Heart left ventricle (tissue), 13 donors: ENCODE data around the gene ZSWIM8.

Source experiments
- POLR2A ChIP-seq, 2 donors: fragments of 450-650 bp; IDR thresholded peaks; one replicate each; pipeline ENCODE4 v1.6.1; 2017; ENCODE audit warnings: antibody characterized with exemption in 2 of 2, mild to moderate bottlenecking in 2 of 2, moderate library complexity in 2 of 2
- TF ChIP-seq, protein P1 (sequence below), 12 donors: fragments of 200-600 bp; sonication (generic) in 4 of 12; IDR thresholded peaks; one replicate each; pipeline versions ENCODE4 v1.5.0 to v1.8.0; 2018 to 2022; ENCODE audit warnings: antibody characterized with exemption in 12 of 12, mild to moderate bottlenecking in 5 of 12
- donor health status: ischemic (EF 13 %, LVEDD 7.1; RV severe dilation, severe dysfunction).
- donor health status: DM: no; HTN: yes; CAD: no.
- donor health status: DM: no; HTN: no; CAD: no.
- donor health status: ischemic (EF 25% LVEDD 6.9; RV normal size, moderate dysfunction).
- donor health status: ischemic (EF 25% LVEDD 5.7; RV mildly dilated, moderate dysfunction).
- donor health status: ischemic (EF 35%, LVEDD 5.7; RV mildly dilated, moderate dysfunction).
- donor health status: nonischemic (EF 11% LVEDD 7.7; RV severe dilation, severe dysfunction).
- donor health status: DM: yes; HTN: yes; CAD: no.
- donor health status: PGD.
- donor health status: ischemic (EF 29% LVEDD 5.4; RV normal size, mild dysfunction).
- donor health status: nonischemic (EF 23%, LVEDD 6.1; RV moderate dilation, normal function).

DNA sequence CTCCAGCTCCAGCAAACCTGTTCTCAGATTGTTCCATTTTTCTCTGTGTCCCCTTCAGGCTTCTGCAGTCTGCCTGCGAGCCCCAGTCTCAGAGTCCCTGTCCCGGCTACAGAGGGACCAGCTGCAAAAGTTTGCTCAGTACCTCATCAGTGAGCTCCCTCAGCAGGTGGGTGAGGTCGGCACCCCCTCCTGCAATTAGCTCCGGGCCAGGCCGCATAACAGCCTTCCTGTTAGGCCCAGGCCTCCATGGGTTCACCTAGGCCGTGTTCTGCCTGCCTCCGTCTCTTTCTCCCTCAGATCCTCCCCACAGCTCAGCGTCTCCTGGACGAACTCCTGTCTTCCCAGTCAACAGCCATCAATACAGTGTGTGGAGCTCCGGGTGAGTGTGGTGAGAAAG, 4.3 kb downstream of the ZSWIM8 start:
- TF ChIP-seq, protein P1, sequence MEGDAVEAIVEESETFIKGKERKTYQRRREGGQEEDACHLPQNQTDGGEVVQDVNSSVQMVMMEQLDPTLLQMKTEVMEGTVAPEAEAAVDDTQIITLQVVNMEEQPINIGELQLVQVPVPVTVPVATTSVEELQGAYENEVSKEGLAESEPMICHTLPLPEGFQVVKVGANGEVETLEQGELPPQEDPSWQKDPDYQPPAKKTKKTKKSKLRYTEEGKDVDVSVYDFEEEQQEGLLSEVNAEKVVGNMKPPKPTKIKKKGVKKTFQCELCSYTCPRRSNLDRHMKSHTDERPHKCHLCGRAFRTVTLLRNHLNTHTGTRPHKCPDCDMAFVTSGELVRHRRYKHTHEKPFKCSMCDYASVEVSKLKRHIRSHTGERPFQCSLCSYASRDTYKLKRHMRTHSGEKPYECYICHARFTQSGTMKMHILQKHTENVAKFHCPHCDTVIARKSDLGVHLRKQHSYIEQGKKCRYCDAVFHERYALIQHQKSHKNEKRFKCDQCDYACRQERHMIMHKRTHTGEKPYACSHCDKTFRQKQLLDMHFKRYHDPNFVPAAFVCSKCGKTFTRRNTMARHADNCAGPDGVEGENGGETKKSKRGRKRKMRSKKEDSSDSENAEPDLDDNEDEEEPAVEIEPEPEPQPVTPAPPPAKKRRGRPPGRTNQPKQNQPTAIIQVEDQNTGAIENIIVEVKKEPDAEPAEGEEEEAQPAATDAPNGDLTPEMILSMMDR (IDR thresholded peaks at IDR 0.05): no peak
- TF ChIP-seq POLR2A (IDR thresholded peaks at IDR 0.05): no peak
